H54 (cell line): Measurements from ENCODE around the gene RUBCN.
A peak's percentile ranks its signal among the peaks of the same experiment; 100 is the strongest.
"Not testable (repeated sequence)": the region's sequence is repeated elsewhere in the genome, so short reads cannot be mapped to it uniquely, and the experiment has no call there.

Source experiments
- DNase-seq: peaks from one replicate; pipeline ENCODE4 v3.0.0; 2011; ENCODE audit warnings: low spot score, mixed read lengths; ENCODE audit not compliant: insufficient read length
- FAIRE-seq: peaks from 3 replicates; lab custom pipeline; 2011; peaks lifted over from hg19 to GRCh38; lab: Jason Lieb, UNC
- POLR2A ChIP-seq: IDR thresholded peaks from 2 replicates; pipeline ENCODE4 v1.6.1; 2011; ENCODE audit warnings: low read depth, mild to moderate bottlenecking, low read length

Gene RUBCN

DNA sequence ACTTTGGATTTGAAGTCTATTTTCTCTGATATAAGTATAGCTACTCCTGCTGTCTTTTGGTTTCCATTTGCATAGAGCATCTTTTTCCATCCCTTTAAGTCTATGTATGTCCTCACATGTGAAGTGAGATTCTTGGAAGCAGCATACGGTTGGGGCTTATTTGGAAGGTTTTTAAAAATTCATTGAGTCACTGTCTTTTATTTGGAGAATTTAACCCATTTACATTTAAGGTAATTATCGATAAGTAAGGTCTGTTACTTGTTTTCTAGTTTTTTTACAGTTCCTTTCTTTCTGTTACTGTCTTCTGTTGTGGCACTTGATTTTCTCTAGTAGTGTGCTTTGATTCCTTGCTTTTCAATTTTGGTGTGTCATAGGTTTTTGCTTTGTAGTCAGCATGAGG is 14.0 kb downstream of the RUBCN start:
- DNase-seq (no peak), FAIRE-seq (no peak)
- TF ChIP-seq POLR2A, result no peak

DNA sequence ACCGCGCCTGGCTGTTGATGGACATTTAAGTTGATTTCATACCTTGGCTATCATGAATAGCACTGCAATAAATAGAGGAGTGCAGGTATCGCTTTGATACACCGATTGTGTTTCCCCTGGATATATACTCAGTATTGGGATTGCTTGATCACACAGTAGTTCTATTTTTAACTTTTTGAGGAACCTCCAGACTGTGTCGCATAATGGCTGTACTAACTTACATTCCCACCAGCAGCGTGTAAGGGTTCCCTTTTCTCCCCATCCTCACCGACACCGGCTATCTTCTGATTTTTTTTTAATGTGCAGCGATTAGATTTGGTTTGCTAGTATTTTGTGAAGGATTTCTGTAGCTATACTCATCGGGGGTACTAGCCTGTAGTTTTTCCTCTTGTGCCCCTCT is 16.0 kb downstream of the RUBCN start:
- no peak for TF ChIP-seq POLR2A
- FAIRE-seq, result no peak
- no peak for DNase-seq

DNA sequence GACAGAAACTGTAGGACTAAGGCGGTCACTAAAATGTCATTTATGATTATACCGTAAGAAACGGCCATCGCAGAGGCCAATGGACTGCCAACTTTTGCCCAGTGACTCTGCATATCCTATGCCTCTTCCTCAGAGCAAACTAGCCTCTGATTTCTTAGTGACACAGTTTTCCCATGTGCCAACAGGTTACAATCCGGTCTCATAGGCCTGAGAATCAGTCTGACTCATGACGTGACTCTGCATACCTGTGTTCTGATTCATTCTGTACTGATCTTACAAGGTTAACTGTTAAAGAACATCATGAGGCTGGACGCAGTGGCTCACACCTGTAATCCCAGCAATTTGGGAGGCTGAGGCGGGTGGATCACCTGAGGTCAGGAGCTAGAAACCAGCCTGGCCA is 17.8 kb downstream of the RUBCN start:
- no peak for TF ChIP-seq POLR2A
- FAIRE-seq (peak; percentile 99), DNase-seq (peak; percentile 71)

DNA sequence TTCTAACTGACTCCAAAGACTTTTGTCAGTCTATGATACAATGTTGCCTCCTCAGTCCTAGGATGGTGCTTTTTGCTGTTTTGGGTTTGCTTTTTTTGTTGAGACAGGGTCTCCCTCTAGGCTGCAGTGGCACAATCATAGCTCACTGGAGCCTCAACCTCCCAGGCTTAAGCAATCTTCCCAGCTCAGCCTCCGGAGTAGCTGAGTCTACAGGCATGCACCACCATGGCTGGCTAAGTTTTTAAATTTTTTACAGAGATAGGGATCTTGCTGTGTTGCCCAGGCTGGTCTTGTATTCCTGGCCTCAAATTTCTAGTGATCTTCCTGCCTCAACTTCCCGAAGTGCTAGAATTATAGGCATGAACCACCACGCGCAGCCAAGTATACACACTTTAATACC is 22.5 kb downstream of the RUBCN start:
- DNase-seq (no peak), FAIRE-seq (no peak)
- no peak for TF ChIP-seq POLR2A

DNA sequence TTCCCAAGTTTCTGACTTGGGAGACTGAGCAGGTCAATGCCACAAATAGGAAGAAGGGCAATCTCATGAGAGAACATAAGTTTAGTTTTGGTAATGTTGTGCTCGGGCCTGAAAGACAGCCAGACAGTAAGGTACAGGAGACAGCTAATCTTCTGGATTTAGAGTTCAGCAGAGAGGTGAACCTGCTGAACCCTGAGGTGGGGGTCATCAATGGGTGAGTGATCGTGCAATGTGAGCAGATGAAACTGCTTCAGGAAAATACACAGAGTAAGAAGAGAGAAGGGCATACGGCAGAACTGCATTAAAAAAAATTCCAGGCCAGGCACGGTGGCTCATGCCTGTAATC is 23.3 kb downstream of the RUBCN start:
- no peak for DNase-seq
- TF ChIP-seq POLR2A, result no peak
- no peak for FAIRE-seq

DNA sequence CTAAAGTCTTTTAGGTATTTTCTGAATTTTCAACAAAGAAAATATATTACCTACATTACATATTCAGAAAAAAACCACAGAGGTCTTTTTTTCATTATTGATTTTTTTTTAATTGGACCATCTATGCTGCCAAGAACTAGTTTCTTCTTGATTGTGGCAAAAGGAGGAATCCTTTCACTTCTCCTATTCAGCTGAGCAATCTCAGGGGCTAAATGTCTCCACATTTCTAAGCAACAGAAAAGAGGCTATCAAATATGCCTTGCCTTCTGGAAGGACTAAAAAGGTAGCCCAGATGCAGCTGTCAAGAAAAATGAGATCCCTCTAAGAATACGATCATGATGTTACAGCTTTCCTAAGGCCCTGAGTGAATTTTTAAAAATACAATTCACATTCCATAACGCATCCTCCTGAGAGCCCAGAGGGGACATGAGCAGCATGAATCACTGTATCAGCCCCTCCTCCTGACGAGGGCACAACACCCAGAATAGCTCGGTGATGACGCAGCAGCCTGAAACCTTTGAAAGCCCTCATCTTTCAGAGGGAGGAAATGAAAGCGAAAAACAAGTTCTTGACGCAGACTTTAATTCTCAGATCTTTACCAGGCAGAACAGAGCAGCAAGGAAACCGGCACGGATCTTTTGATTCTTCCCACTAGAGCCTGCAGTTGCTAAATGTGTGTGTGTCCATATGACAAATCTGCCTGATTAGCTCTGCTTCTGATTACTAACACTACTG is 24.6 kb downstream of the RUBCN start:
- FAIRE-seq, result peak; percentile 100
- TF ChIP-seq POLR2A, result no peak
- DNase-seq, result peak; percentile 85

DNA sequence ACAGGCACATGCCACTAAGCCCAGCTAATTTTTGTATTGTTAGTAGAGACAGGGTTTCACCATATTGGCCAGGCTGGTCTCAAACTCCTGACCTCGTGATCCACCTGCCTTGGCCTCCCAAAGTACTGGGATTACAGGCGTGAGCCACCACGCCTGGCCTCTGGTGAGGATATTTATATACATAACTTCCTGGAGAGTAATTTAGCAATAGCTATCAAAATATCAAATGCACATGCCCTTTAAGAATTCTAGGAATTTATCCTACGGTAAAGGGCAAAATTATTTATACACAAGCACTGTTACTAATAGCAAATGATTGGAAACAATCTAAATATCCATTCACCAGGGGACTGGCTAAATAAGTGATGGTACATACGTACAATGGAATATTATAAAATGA is 25.7 kb downstream of the RUBCN start:
- not testable (repeated sequence) for DNase-seq, FAIRE-seq

DNA sequence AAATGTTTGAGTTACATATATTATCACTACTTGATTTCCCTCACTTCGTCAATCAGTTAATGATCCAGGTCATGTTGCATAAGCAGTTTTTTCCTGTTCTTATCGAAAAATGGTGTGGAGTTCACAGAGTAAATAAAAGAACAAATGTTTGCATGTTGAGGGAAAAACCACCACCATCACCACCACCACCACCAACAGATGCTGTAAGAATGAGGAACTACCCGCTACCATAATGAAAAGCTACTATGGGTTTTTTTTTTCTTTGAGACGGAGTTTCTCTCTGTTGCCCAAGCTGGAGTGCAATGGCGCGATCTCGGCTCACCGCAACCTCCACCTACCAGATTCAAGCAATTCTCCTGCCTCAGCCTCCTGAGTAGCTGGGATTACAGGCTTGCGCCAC is 27.6 kb downstream of the RUBCN start:
- no peak for FAIRE-seq

DNA sequence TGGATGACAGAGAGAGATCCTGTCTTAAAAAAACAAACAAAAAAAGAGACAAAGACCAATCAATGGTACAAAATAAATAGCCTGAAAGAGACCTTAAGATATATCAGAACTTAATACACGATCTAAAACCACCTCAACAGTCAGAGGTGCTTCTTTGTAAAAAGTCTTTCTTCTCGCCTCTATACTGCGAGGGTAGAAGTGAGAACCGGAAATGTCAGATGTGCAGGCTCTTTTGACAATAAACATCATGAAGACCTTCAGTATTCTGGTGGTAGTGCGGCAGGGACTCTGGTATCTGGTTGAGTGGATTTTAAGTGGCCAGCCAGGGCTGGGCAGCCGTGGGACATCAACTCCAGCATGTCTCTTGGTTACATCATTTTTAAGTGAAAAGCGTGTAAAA is 30.0 kb downstream of the RUBCN start:
- DNase-seq (no peak), FAIRE-seq (no peak)
- no peak for TF ChIP-seq POLR2A

More for the DNA sequence above, 27.6 kb downstream of the RUBCN start:
- DNase-seq, result no peak
- no peak for TF ChIP-seq POLR2A

DNA sequence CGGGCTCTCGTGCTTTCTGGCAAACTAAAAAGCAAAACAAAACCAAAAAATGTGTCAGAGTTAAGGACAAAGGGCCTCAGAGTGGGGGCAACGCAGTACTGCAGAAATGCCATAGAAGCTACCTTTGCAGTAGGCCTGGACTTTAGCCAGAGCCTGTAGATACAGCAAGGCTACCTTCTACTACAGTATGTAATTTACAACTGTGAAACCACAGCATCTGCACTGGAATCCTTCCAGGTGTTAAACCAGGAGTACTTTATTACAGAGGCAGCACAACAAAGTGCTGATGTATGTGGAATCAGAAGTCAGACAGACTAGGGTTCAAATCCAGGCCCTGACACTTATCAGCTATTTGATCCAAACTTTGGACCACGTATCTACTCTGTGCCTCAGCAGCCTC is 34.9 kb downstream of the RUBCN start:
- DNase-seq, result no peak
- TF ChIP-seq POLR2A, result no peak
- FAIRE-seq, result no peak

DNA sequence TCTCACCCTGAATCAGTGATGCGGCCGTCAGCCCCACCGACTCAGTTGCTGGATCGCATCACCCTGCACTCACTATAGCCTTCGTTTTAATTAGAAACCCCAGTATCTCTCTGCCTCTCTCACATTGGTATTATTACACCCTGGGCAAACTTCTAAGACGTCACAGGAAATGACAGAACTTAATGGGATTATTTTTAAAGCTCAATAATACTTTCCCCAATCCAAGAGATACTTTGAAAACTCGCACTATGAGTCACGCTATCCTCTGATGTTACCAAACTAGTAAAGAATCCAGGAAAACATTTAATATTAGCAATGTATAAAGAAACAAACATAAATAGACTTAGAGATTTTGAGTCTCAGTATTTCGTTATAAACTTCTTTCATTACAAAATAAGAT is 36.6 kb downstream of the RUBCN start:
- TF ChIP-seq POLR2A, result no peak
- FAIRE-seq (no peak), DNase-seq (no peak)

DNA sequence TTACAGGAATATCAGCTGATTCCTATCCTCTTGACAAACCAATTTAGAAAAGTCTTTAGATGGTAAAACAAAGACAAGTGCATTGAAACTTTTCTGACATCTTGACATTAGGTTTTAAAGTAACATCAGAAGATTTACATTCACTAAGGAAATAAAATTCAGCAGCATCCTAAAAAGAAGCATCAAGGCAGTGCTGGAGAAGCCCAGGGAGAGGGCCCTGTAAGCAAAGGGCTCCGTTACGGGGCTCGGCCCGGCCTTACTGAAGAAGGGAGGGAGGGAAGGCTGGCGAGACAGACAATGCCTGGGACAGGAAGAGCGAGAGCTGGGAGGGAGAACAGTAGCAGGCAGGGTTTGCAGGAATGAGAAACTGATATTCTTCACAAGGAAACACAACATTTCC is 39.3 kb downstream of the RUBCN start:
- DNase-seq, result no peak
- FAIRE-seq, result no peak
- no peak for TF ChIP-seq POLR2A

DNA sequence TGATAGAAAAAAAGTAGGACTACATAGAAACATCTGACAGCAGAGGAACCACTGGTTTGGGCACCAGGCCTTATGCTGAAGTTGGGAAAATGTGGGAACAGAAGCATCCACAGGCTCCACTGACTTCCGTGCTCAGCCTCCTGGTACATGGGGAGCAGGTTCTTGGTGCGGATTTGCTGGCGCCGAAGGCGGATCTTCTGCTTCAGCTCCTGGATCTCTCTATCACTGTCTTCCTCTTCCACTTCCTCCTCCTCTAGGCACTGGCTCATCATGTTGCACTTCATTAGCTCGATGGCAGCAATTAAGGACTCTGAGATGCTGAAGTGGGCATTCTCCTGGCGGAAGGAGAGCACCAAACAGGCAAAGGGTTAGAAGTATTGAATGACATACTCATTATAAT is 42.5 kb downstream of the RUBCN start:
- no peak for TF ChIP-seq POLR2A
- DNase-seq (no peak), FAIRE-seq (no peak)

DNA sequence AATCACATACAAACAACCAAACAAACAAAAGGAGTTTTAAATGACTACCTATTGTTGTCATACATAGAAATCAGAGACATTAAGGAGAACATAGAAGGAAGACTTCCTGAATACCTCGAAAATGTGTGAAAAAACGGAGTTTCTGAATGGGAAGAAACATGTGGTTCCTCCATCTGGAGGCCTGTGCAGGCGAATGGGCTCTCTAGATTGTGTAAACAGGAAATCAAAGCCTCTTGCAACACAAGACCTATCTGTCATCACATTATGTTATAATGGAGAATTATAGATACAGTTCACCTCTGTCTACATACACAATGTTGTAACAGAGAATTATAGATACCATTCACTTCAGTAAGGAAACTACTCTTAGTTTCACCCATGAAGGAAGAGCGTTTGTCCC is 44.1 kb downstream of the RUBCN start:
- DNase-seq (no peak), FAIRE-seq (no peak)
- no peak for TF ChIP-seq POLR2A

DNA sequence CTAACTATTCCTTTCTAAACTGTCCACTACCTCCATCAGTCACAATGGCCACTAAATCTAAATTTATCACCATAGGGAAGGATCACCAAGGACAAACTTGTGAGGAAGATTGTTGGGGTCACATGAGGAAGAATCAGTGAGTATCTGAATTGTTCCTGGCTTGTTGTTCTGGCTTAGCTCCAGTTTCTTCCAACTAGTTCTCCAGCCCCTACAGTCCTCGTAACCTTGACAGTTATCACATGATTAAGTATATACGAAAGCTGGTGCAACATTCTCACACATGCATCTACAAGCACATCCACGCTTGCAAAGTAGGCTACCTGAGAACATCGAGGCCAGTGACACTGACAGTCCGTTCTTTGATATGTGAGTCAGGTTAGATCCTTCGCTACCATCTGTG is 46.0 kb downstream of the RUBCN start:
- no peak for TF ChIP-seq POLR2A
- FAIRE-seq (no peak), DNase-seq (no peak)
